Cardiac muscle cell (in vitro differentiated cells and primary cell): ENCODE results near the gene VPS35. TPM values are rescaled to one million over a fixed set of nuclear protein-coding genes. Genes with fewer than 3 reads are reported as not detected.

Source experiments
- DNase-seq, 2 donors: peaks; one replicate each; pipeline versions ENCODE4 v3.0.0 to v3.0.0-alpha.2; 2010 to 2017; ENCODE audit warnings: low read depth in 1 of 2, low spot score in 1 of 2
- H3K27ac ChIP-seq: fragments of 200-600 bp; sonication (generic); 2 replicates; pipeline ENCODE4 v1.5.1; 2016
- H3K27me3 ChIP-seq: fragments of 200-600 bp; sonication (generic); 2 replicates; pipeline ENCODE4 v1.6.0; 2016; ENCODE audit warnings: control low read depth
- H3K36me3 ChIP-seq: fragments of 200-600 bp; sonication (generic); 2 replicates; pipeline ENCODE4 v1.5.1; 2016; ENCODE audit warnings: control low read depth
- H3K4me1 ChIP-seq: fragments of 200-600 bp; sonication (generic); 2 replicates; pipeline ENCODE4 v1.8.1; 2017; ENCODE audit warnings: low read depth, mild to moderate bottlenecking, mixed run types
- H3K4me3 ChIP-seq: fragments of 200-600 bp; sonication (generic); 2 replicates; pipeline ENCODE4 v1.5.1; 2016; ENCODE audit warnings: mild to moderate bottlenecking
- H3K9me3 ChIP-seq: fragments of 200-600 bp; sonication (generic); 2 replicates; pipeline ENCODE4 v1.5.1; 2017; ENCODE audit warnings: low read depth, mild to moderate bottlenecking, control low read depth
- polyA plus RNA-seq: library from polyadenylated mRNA; unstranded; fragments of >200 nt; fragmentation: Nextera tagmentation; extraction: Ambion mirVana; gene quantifications from 2 replicates; pipeline ENCODE4 v1.2.1, GENCODE V29; 2016
- total RNA-seq: library from RNA; depleted of rRNA; stranded (reverse); fragments of >200 nt; gene quantifications from 2 replicates; pipeline ENCODE4 v1.2.3, GENCODE V29; 2016
- TF ChIP-seq, protein P1 (sequence below): IDR thresholded peaks from 2 replicates; pipeline ENCODE4 v1.5.1; 2012; ENCODE audit warnings: low read depth, mild to moderate bottlenecking, low read length

Gene VPS35
- total and polyA plus RNA-seq, 2 experiments from 2014 or later = 58.9 to 111 TPM

DNA sequence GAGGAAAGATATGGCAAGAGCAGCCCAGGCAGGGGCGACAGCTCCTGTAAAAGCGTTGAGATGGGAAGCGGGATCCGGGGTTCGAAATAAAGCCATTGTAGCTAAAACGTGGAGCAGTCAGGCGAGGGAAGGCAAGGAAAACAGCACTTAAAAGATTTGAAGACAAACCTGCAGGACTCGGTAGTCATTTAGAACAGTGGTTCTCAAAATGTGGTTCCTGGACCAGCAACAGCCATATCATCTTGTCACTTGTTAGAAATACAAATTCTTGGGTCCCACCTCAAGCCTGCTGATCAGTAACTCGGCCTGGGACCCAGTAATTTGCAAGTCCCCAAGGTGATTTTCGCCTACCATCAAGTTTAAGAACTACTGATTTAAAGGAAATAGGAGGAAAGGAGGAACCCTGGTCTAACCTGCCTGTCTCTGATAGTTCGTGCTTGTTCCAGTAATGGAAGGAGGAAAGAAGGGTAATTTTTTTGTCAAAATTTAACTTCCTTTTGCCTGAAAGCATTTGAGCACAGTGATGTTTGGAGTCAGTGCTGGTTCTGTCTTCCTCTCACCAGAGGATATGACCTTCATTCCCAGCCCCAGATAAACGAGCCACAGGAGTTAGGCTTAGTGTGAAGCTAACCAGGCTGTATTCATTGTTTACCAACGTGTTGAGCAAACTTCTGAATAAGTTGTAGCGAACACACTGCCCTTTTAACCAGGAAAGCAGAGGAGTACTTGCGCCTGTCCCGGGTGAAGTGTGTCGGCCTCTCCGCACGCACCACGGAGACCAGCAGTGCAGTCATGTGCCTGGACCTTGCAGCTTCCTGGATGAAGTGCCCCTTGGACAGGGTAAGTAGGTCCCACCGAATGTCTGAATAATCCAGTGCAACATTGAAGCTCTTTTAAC lies 1.6 kb upstream of the VPS35 start:
- H3K27me3 ChIP-seq = no peaks in the 10 kb centered on the region
- TF ChIP-seq, protein P1, sequence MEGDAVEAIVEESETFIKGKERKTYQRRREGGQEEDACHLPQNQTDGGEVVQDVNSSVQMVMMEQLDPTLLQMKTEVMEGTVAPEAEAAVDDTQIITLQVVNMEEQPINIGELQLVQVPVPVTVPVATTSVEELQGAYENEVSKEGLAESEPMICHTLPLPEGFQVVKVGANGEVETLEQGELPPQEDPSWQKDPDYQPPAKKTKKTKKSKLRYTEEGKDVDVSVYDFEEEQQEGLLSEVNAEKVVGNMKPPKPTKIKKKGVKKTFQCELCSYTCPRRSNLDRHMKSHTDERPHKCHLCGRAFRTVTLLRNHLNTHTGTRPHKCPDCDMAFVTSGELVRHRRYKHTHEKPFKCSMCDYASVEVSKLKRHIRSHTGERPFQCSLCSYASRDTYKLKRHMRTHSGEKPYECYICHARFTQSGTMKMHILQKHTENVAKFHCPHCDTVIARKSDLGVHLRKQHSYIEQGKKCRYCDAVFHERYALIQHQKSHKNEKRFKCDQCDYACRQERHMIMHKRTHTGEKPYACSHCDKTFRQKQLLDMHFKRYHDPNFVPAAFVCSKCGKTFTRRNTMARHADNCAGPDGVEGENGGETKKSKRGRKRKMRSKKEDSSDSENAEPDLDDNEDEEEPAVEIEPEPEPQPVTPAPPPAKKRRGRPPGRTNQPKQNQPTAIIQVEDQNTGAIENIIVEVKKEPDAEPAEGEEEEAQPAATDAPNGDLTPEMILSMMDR = no peak
- H3K36me3 ChIP-seq = peaks cover 7% of the 10 kb centered on the region
- no peaks in the 10 kb centered on the region for H3K9me3 ChIP-seq
- peaks cover 31% of the 10 kb centered on the region for H3K4me1 ChIP-seq
- peak; percentile 21 to 51 for DNase-seq
- H3K27ac ChIP-seq = peak overlapping the region; percentile 94
- H3K4me3 ChIP-seq = peak overlapping the region; percentile 70

DNA sequence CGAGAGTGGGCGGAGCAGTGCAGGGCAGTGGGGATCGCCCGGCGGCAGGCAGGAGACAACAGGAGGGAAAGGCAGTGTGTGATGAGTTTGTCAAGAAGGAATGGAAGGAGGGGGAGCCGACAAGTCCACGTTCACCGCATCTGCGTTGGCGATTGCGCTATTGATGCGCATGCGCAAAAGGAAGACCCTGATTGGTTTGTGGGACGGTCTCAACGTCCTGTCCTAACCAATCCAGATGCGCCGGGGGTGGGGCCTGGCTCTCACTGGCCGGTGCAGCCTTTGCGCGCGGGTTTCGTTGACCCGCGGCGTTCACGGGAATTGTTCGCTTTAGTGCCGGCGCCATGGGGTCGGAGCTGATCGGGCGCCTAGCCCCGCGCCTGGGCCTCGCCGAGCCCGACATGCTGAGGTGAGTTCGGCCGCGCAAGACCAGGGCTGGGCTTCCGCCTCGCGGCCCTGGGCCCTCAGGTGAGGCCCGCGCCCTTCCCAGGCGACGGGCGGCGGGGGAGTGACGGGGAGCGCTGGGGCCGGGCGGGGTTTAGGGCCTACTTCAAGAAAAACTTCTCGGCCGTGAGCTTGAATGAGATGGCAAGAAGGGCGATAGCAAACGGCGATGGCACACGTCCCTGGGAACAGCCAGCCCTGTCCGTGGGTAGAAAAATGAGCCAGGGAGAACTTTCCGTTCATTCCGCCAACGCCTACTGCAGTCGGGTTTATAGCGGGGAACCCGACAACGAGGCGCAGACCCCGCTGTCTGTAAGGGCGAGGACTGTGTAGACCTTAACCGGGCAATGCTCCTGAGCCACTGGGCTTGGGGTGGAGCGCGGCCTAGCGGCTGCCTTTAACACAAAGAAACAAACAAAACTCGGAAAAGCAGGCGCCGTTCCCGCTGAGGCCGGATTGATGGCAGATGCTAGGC lies 645 bp upstream of the VPS35 start, which contains the start of gene ORC6:
TSS of gene ORC6 (plus strand) at position 295 of the 916 bp plus-strand sequence. CDS start at position 342, 47 bp downstream.
- Histone ChIP-seq H3K9me3 (no peaks in the 10 kb centered on the region), H3K4me3 (peak within 1 kb of the TSS; percentile 70)

DNA sequence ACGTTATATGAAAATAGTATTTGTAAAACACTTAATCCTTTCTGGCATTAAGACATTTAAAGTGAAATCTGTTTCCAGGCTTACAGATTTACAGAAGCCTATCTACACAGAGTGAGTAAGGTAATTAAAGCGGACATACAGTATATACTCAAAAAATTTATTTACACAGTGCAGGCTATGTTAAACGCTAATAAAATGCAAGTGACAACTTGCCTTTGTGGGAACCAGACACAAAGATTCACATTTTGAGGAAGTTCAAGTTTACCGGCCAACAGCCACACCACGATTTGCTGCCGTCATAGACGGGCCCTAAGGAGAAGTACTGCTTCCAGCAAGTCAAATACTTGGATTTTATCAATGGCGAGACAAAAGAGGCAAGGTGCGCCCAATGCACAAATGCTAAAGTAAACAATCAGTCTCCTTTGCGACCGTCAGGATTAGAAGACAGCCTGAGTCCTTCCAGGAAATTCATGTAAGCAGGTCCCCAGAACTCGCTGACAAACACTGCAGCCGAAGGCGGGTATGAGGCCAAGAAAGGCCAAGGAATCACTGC lies 801 bp downstream of the VPS35 start:
- H3K9me3 ChIP-seq = no peaks in the 10 kb centered on the region
- H3K27me3 ChIP-seq = no peaks in the 10 kb centered on the region
- peak in 1 of 2 donors; percentile 30 for DNase-seq
- H3K4me3 ChIP-seq = peak overlapping the region; percentile 70
- H3K36me3 ChIP-seq = peaks cover 4% of the 10 kb centered on the region
- TF ChIP-seq, protein P1 = peak; percentile 29
- H3K4me1 ChIP-seq = peaks cover 22% of the 10 kb centered on the region
- H3K27ac ChIP-seq = peak overlapping the region; percentile 94

More for the DNA sequence above, 645 bp upstream of the VPS35 start, which contains the start of gene ORC6:
- H3K27ac ChIP-seq = peak within 1 kb of the TSS; percentile 94
- H3K4me1 ChIP-seq = peaks cover 22% of the 10 kb centered on the region
- peaks cover 7% of the 10 kb centered on the region for H3K36me3 ChIP-seq
- TF ChIP-seq, protein P1 = peak; percentile 58
- peak; percentile 98 for DNase-seq
- H3K27me3 ChIP-seq = no peaks in the 10 kb centered on the region

DNA sequence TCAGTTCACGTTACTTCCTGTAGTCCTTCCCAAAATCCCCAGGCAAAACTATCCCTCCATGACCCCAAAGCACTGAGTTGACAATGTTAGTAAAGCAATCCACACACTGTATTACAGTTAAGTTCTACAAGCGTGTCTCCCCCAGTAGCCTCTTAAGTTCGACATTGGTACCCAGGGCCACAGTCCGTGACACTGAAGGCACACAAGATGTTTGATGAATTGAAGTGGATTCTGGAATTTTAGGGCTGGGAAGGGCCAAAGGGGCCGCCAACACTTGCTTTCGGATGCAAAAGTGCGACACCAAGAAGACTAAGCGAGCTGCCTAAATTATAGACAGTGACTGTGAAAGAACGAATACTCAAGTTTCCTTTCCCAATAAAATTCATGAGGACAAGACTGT lies 1.5 kb downstream of the VPS35 start:
- DNase-seq = no peak
- Histone ChIP-seq H3K9me3 (no peaks in the 10 kb centered on the region), H3K4me3 (peak overlapping the region; percentile 70), H3K36me3 (no peaks in the 10 kb centered on the region), H3K4me1 (peaks cover 28% of the 10 kb centered on the region), H3K27me3 (no peaks in the 10 kb centered on the region), H3K27ac (peak overlapping the region; percentile 94)
- TF ChIP-seq, protein P1 = no peak
